Measurements from ENCODE around the gene ANAPC16.
"Not testable (repeated sequence)": the region's sequence is repeated elsewhere in the genome, so short reads cannot be mapped to it uniquely, and the experiment has no call there.

ANAPC16 gene

DNA sequence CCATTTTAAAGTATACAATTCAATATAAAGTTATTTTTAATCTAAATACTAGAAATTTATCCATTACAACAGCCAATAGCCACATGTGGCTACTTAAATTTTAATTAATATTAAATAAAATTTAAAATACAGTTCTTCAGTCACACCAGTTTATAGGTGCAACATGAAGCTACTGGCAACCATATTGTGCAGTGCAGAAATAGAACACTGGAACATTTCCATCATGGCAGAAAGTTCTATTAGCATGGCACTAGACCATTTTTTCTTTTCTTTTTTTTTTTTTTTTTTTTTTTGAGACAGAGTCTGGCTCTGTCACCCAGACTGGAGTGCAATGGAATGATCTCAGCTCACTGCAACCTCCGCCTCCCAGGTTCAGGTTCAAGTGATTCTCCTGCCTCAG is 5.5 kb downstream of the ANAPC16 start:
- H3K27me3 ChIP-seq (ENCODE audit: low read depth) = no peaks in the 10 kb centered on the region
- peaks cover 16% of the 10 kb centered on the region for H3K4me1 ChIP-seq
- no peak overlapping the region for H3K4me3 ChIP-seq
- no peaks in the 10 kb centered on the region for H3K9me3 ChIP-seq
- no peak for DNase-seq (ENCODE audit: low spot score in 2 of 2)
- in situ Hi-C loops (cut with MboI; ENCODE audit: low sequenced_read_pairs) = loop anchor here (5.0 to 25.0 kb wide), 3 partner anchors 174 to 326 kb away; partner anchors contain the start of gene CHST3
- H3K36me3 ChIP-seq (replicated peaks) = peaks cover 8% of the 10 kb centered on the region; the same call in 1 of the 2 replicates

DNA sequence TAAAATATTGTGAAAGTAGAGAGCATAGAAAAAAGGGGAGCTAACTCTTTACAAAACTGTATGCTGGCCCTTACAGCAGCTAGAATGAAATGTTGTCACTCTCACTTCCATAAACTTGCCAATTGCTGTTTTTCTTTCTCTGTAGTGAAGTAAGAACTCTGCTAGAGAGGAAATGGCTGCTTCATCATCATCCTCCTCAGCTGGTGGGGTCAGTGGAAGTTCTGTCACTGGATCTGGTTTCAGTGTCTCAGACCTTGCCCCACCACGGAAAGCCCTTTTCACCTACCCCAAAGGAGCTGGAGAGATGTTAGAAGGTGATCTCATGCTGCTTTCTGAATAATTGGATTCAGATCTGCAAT is 7.9 kb downstream of the ANAPC16 start:
- Histone ChIP-seq H3K4me3 (no peak overlapping the region), H3K4me1 (0 out of 2 replicates have a peak, but pooled peaks cover 2% of the 10 kb centered on the region), H3K36me3 (replicated peaks) (peaks cover 8% of the 10 kb centered on the region; the same call in 1 of the 2 replicates), H3K9me3 (no peaks in the 10 kb centered on the region), H3K27me3 (ENCODE audit: low read depth) (no peaks in the 10 kb centered on the region)
- no peak for DNase-seq (ENCODE audit: low spot score in 2 of 2)
- in situ Hi-C loops (cut with MboI; ENCODE audit: low sequenced_read_pairs) = loop anchor here (5.0 to 25.0 kb wide), 3 partner anchors 176 to 329 kb away; partner anchors contain the start of gene CHST3

DNA sequence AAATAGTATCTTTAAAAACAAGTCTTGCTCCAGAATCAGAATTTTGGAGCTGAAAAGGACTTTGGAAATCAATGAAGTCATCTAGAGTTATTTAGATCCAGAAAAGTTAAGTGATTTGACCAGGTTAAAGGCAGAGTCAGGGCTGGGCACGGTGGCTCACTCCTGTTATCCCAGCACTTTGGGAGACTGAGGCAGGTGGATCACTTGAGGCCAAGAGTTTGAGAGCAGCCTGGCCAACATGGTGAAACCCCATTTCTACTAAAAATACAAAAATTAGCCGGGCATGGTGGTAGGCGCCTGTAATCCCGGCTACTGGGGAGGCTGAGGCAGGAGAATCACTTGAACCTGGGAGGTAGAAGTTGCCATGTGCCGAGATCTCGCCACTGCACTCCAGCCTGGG is 8.4 kb downstream of the ANAPC16 start:
- H3K36me3 ChIP-seq (replicated peaks) = not testable (repeated sequence)

DNA sequence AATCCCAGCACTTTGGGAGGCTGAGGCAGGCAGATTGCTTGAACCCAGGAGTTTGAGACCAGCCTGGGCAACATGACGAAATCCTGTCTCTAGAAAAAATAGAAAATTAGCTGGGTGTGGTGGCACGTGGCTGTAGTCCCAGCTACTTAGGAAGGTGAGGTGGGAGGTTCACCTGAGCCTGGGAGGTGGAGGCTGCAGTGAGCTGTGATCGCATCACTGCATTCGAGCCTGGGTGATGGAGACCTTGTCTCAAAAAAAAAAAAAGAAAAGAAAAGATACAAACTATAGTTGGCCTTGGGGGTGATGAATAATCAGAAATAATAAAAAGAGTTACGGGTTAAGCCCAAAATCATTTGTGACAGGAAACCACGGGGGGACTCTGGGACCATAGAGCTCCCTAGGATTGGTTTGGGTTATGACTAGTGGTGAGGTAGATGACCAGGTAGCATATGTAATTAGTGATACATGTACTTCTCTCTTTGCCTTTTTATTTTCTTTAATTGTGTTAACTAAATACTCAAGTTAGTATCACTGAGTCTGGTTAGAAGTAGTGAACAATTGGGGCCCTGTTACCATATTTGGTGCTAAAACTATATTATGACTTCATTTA is 10.7 kb downstream of the ANAPC16 start:
- H3K36me3 ChIP-seq (replicated peaks) = peaks cover 5% of the 10 kb centered on the region; the same call in 1 of the 2 replicates
- H3K27me3 ChIP-seq (ENCODE audit: low read depth) = no peaks in the 10 kb centered on the region
- H3K4me1 ChIP-seq = 0 out of 2 replicates have a peak, but pooled peaks cover 2% of the 10 kb centered on the region
- DNase-seq (ENCODE audit: low spot score in 2 of 2) = no peak
- no peak overlapping the region for H3K4me3 ChIP-seq
- H3K9me3 ChIP-seq = no peaks in the 10 kb centered on the region
- in situ Hi-C loops (cut with MboI; ENCODE audit: low sequenced_read_pairs) = loop anchor here (10.0 kb wide), 1 partner anchor 332 kb away; no protein-coding TSS in a partner anchor

More for the DNA sequence above, 8.4 kb downstream of the ANAPC16 start:
- H3K9me3 ChIP-seq; DNase-seq (ENCODE audit: low spot score in 2 of 2); H3K27me3 ChIP-seq (ENCODE audit: low read depth); H3K4me1 ChIP-seq; H3K4me3 ChIP-seq: not testable (repeated sequence)
- in situ Hi-C loops (cut with MboI; ENCODE audit: low sequenced_read_pairs) = loop anchor here (5.0 to 25.0 kb wide), 3 partner anchors 177 to 329 kb away; partner anchors contain the start of gene CHST3

DNA sequence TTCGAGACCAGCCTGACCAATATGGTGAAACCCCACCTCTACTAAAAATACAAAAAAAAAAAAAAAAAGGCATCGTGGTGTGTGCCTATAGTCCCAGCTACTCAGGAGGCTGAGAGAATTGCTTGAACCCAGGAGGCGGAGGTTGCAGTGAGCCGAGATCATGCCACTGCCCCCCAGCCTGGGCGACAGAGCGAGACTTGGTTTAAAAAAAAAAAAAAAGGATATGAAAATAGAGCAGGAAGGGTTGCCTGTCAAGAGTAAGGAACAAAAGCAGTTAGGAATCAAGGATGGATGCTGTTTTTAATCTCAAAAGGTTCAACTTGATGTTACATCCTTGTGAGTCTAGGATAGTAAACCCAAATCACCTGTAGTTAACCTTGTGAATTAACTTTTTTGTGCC is 12.0 kb downstream of the ANAPC16 start:
- DNase-seq (ENCODE audit: low spot score in 2 of 2) = no peak
- H3K27me3 ChIP-seq (ENCODE audit: low read depth) = no peaks in the 10 kb centered on the region
- in situ Hi-C loops (cut with MboI; ENCODE audit: low sequenced_read_pairs) = loop anchor here (10.0 kb wide), 1 partner anchor 333 kb away; no protein-coding TSS in a partner anchor
- no peak overlapping the region for H3K4me3 ChIP-seq
- H3K36me3 ChIP-seq (replicated peaks) = peaks cover 8% of the 10 kb centered on the region
- no peaks in the 10 kb centered on the region for H3K9me3 ChIP-seq
- no peaks in the 10 kb centered on the region for H3K4me1 ChIP-seq

DNA sequence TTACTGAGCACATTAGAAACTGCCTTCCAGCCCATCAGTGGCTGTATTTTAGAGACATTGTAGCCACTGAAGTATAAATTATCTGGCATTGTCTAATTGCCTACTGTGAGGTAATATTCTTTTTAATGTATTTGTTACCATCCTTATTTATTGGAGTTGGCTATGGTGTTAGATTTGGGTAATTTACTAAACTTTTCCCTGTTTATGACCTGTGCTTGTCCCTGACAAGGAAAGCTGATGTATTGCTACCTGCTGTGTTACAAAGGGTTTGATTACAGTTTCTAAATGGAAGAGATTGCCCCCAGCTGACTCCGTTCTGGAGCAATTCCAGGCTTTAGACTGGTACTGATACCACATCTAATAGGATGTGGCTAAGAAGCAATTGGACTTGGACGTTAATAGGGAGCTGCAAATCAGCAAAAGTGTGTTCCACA is 12.5 kb downstream of the ANAPC16 start:
- no peak overlapping the region for H3K4me3 ChIP-seq
- no peaks in the 10 kb centered on the region for H3K27me3 ChIP-seq (ENCODE audit: low read depth)
- DNase-seq (ENCODE audit: low spot score in 2 of 2) = no peak
- H3K9me3 ChIP-seq = no peaks in the 10 kb centered on the region
- no peaks in the 10 kb centered on the region for H3K4me1 ChIP-seq
- peaks cover 12% of the 10 kb centered on the region for H3K36me3 ChIP-seq (replicated peaks)
- in situ Hi-C loops (cut with MboI; ENCODE audit: low sequenced_read_pairs) = loop anchor here (10.0 kb wide), 1 partner anchor 334 kb away; no protein-coding TSS in a partner anchor

DNA sequence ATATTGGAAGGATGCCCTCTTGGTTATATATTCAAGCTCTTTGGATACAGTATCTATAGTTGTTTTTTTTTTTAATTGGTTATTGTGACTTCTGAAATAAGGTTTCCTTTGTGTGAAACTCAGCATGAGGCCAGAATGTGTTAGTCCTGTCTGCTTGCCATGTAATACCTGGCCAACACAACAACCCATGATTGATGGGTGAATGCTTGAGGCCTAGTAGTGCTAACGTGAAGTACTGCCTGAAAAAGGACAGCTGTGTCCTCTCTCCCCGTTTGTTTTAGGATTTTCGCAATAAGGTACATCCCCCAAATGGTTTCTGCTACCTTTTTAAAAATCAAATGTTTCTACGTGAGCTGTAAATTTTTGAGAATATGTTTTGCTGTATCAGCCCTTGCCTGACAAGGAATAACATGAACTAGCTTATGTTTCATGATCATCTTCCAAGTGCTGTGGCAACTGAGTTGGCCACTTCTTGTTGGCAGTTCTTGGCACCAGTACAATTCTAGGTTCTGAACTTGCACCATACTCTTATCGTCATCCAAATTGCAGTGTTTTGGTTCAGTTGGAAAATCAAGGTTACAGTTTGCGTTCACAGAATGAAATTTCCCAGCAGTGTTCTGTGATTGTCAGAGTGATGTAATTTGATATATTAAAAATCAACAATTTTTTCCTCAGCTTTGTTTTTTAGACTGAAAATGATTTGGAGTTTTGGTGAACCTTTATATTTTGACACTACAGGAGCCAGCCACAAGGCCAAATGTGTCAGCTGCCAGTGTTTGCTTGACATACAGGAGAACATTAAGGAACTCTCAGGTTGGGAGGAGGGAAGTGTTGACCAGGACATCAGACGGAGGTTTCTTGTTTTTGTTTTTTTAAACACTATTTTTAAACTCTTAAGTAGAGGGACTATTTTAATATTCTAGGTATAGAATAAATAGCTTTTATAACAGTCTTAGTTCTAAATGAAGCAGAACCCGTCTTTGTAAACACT is 13.7 kb downstream of the ANAPC16 start:
- no peak for DNase-seq (ENCODE audit: low spot score in 2 of 2)
- in situ Hi-C loops (cut with MboI; ENCODE audit: low sequenced_read_pairs) = loop anchor here (10.0 kb wide), 1 partner anchor 335 kb away; no protein-coding TSS in a partner anchor
- H3K36me3 ChIP-seq (replicated peaks) = peaks cover 18% of the 10 kb centered on the region

DNA sequence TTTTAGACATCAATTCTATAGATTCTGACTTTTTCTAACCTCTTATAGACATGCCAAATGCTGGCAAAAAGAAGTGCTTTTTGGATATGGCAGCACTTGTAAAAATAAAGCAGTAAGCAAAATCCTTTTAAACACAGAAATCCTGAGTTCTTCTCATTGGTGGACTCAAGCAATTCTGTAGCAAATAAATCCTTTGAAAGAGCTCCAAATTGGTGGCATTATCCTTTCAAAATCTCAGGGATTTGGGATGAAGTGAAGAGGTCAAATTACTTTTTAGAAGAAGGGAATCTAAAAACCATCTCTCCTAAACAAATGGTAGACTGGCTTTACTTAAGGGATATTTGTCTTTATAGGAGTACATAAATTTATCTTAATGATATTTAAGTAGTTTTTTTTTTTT is 17.8 kb downstream of the ANAPC16 start:
- DNase-seq (ENCODE audit: low spot score in 2 of 2) = no peak

More for the DNA sequence above, 13.7 kb downstream of the ANAPC16 start:
- H3K4me3 ChIP-seq = no peak overlapping the region
- no peaks in the 10 kb centered on the region for H3K27me3 ChIP-seq (ENCODE audit: low read depth)
- H3K9me3 ChIP-seq = no peaks in the 10 kb centered on the region
- H3K4me1 ChIP-seq = no peaks in the 10 kb centered on the region

DNA sequence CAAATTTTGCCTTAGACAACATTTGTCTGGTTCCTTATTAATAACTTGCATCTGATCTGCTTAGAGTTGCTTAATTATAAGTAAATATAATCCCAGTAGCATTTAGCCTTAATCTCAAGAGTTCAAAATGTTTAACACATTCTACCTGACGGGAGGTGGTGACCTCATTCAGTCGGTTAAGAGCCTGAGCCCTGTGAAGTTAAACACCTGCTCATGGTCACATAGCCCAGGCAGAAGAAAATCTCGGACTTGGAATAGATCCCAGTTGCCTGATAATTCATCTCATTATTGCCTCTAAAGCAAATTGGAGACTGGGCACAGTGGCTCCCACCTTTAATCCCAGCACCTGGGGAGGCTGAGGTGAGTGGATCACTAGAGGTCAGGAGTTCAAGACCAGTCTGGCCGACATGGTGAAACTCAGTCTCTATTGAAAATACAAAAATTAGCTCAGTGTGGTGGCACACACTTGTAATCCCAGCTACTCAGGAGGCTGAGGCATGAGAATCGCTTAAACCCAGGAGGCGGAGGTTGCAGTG is 18.8 kb downstream of the ANAPC16 start:
- in situ Hi-C loops (cut with MboI; ENCODE audit: low sequenced_read_pairs) = no loop called here
- H3K9me3 ChIP-seq = no peaks in the 10 kb centered on the region
- no peak for DNase-seq (ENCODE audit: low spot score in 2 of 2)
- no peak overlapping the region for H3K4me3 ChIP-seq
- H3K27me3 ChIP-seq (ENCODE audit: low read depth) = no peaks in the 10 kb centered on the region
- H3K4me1 ChIP-seq = no peaks in the 10 kb centered on the region
- peaks cover 35% of the 10 kb centered on the region for H3K36me3 ChIP-seq (replicated peaks)

More for the DNA sequence above, 17.8 kb downstream of the ANAPC16 start:
- Histone ChIP-seq H3K9me3 (no peaks in the 10 kb centered on the region), H3K27me3 (ENCODE audit: low read depth) (no peaks in the 10 kb centered on the region), H3K4me1 (no peaks in the 10 kb centered on the region), H3K4me3 (no peak overlapping the region), H3K36me3 (replicated peaks) (peaks cover 35% of the 10 kb centered on the region)
- in situ Hi-C loops (cut with MboI; ENCODE audit: low sequenced_read_pairs) = no loop called here

DNA sequence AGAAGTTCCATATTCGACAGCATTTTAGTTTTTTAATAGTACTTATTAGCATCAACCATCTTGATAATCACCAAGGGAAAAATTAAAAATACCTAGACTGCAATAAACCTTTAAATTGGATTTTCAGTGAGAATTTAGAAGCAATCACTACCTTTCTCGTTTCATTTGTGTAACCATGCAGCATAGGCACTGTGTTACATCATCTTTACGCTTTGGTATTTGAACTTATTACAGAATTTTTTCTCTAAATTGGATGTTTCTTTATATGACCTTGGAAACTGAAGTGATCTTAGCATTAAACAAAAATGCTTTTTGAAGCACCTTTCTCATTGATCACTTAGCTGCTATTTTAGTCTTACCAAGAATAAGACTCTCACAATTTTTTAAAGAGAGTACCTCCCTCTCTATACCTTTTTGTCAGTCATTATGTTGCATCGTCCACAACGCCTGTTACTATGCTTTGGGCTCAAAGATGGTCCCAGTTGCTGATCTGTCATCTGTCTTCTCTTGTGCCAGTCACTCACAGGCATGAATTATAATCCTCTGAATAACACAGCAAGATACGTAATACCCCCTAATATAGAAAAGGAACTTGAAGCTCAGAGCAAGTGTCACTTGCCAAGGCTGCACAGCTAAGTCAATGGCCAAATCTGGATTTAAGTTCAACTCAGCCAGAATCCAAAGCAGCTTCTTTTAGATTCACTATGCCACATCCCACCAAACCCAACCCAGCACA is 19.9 kb downstream of the ANAPC16 start:
- DNase-seq (ENCODE audit: low spot score in 2 of 2) = no peak
- no peaks in the 10 kb centered on the region for H3K27me3 ChIP-seq (ENCODE audit: low read depth)
- H3K9me3 ChIP-seq = no peaks in the 10 kb centered on the region
- no peak overlapping the region for H3K4me3 ChIP-seq
- no peaks in the 10 kb centered on the region for H3K4me1 ChIP-seq
- H3K36me3 ChIP-seq (replicated peaks) = peaks cover 35% of the 10 kb centered on the region
- in situ Hi-C loops (cut with MboI; ENCODE audit: low sequenced_read_pairs) = no loop called here

DNA sequence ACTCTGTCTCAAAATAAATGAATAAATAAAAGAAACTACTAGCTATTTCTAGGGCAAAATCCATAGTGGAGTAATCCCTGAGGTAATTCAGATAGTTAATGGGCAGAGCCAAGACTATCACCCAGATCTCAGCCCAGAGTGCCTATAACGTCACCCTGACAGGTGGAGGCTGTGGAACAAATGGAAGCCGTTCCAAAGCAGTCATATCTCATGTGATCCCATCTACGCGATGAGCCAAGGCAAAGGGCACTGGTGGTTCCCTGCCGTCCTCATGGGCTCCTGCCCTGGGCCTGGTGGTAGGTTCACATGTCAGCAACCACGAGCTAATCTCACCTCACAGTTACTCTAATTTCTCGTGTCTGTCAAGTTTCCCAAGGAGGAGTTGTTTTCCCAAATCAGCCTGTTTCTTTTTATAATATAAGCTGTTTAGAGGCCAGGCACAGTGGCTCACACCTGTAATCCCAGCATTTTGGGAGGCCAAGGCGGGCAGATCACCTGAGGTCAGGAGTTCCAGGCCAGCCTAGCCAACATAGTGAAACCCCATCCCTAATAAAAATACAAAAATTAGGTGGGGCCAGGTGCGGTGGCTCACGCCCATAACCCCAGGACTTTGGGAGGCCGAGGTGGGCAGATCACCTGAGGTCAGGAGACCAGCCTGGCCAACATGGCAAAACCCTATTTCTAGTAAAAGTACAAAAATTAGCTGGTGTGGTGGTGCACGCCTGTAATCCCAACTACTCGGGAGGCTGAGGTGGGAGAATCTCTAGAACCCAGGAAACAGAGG is 22.8 kb downstream of the ANAPC16 start:
- no peak for DNase-seq (ENCODE audit: low spot score in 2 of 2)

DNA sequence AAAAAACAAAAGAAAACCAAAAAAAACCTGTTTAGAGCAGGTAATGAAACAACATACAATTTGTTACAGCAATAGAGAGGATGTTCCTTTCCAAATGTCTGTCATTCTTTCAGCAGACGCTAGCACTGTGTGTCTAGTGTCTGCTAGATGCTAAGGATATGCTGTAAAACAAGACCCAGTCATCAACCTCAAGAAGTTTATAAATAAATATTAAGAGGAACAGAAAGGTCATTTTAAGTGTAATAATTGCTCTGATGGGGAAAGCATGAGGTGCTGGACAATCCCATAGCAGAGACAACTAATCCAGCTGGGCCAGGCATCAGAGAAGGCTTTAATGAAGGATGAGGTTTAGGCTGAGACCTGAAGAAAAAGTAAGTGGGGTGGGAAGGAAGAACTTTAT is 23.6 kb downstream of the ANAPC16 start:
- peaks cover 5% of the 10 kb centered on the region; the same call in 1 of the 2 replicates for H3K4me1 ChIP-seq
- no peak for DNase-seq (ENCODE audit: low spot score in 2 of 2)
- H3K4me3 ChIP-seq = no peak overlapping the region
- in situ Hi-C loops (cut with MboI; ENCODE audit: low sequenced_read_pairs) = no loop called here
- no peaks in the 10 kb centered on the region for H3K27me3 ChIP-seq (ENCODE audit: low read depth)
- H3K36me3 ChIP-seq (replicated peaks) = peaks cover 18% of the 10 kb centered on the region
- H3K9me3 ChIP-seq = no peaks in the 10 kb centered on the region

More for the DNA sequence above, 22.8 kb downstream of the ANAPC16 start:
- Histone ChIP-seq H3K27me3 (ENCODE audit: low read depth) (no peaks in the 10 kb centered on the region), H3K36me3 (replicated peaks) (peaks cover 25% of the 10 kb centered on the region), H3K9me3 (no peaks in the 10 kb centered on the region), H3K4me1 (no peaks in the 10 kb centered on the region), H3K4me3 (no peak overlapping the region)
- in situ Hi-C loops (cut with MboI; ENCODE audit: low sequenced_read_pairs) = no loop called here
